GM12878 (cell line): ENCODE results near the gene HRC. TPM values are rescaled to one million over a fixed set of nuclear protein-coding genes. Genes with fewer than 3 reads are reported as not detected.

ENCODE experiments used
- ATAC-seq: fragments of 200-7000 bp; cut with Tn5 transposase; 3 replicates; pipeline ENCODE4 v1.9.1; 2020; ENCODE audit warnings: mild to moderate bottlenecking, moderate library complexity
- BruUV-seq: library from RNA; stranded (reverse); fragments of 400-500 nt; replicated peaks from 2 replicates; lab custom pipeline; 2021; lab: Mats Ljungman, UMichigan
- CTCF ChIA-PET: fragments of 300-600 bp; sonication (Branson Sonifier 250); formaldehyde crosslinking; extraction: SDS; loops from one replicate; lab custom pipeline; 2021; ENCODE audit warnings: inconsistent platforms; lab: Yijun Ruan, JAX
- POLR2A ChIA-PET: fragments of 350-600 bp; formaldehyde crosslinking; extraction: SDS; loops from one replicate; lab custom pipeline; 2021; ENCODE audit warnings: inconsistent platforms; lab: Charles Lee
- RAD21 ChIA-PET: fragments of 300-600 bp; sonication (Branson Sonifier 250); formaldehyde crosslinking; loops from one replicate; lab custom pipeline; 2023; ENCODE audit warnings: antibody characterized with exemption; ENCODE audit not compliant: unreplicated experiment; lab: Charles Lee
- SMC1A ChIA-PET: fragments of 300-600 bp; sonication (Branson Sonifier 250); formaldehyde crosslinking; loops from one replicate; lab custom pipeline; 2023; ENCODE audit not compliant: unreplicated experiment, uncharacterized antibody; lab: Charles Lee
- DNase-seq: peaks from one replicate; pipeline ENCODE4 v3.0.0-alpha.2; 2011; ENCODE audit warnings: low read depth, low spot score
- FAIRE-seq: peaks from 3 replicates; lab custom pipeline; 2011; peaks lifted over from hg19 to GRCh38; lab: Jason Lieb, UNC
- H2AFZ ChIP-seq: 2 replicates; pipeline ENCODE4 v1.6.0; 2011; ENCODE audit warnings: low read depth, low read length, control low read depth; ENCODE audit not compliant: control insufficient read depth
- H3K27ac ChIP-seq: 2 replicates; pipeline ENCODE4 v1.5.1; 2011; ENCODE audit warnings: control low read depth; ENCODE audit not compliant: control insufficient read depth, insufficient read depth
- H3K27me3 ChIP-seq, 2 experiments: replicated peaks in 1 of 2; 2 replicates each; pipeline versions ENCODE4 v1.6.0 to v1.6.1; 2011; ENCODE audit warnings: low read length in 1 of 2; ENCODE audit not compliant: control insufficient read depth in 2 of 2, insufficient read depth in 2 of 2
- H3K36me3 ChIP-seq, 2 experiments: 2 replicates each; pipeline ENCODE4 v1.5.1; 2011; ENCODE audit warnings: low read length in 1 of 2; ENCODE audit not compliant: control insufficient read depth in 2 of 2, insufficient read depth in 2 of 2
- H3K4me1 ChIP-seq: 2 replicates; pipeline ENCODE4 v1.6.1; 2011; ENCODE audit warnings: mild to moderate bottlenecking, low read length, moderate library complexity, mixed read lengths; ENCODE audit not compliant: control insufficient read depth, insufficient read depth
- H3K4me2 ChIP-seq: 2 replicates; pipeline ENCODE4 v1.6.0; 2011; ENCODE audit warnings: control low read depth; ENCODE audit not compliant: control insufficient read depth, insufficient read depth
- H3K4me3 ChIP-seq: fragments of 200-600 bp; sonication (generic); 2 replicates; pipeline ENCODE4 v1.5.1; 2016
- H3K79me2 ChIP-seq: 2 replicates; pipeline ENCODE4 v1.6.0; 2011; ENCODE audit warnings: low read length; ENCODE audit not compliant: control insufficient read depth, insufficient read depth
- H3K9ac ChIP-seq: 2 replicates; pipeline ENCODE4 v1.8.0; 2011; ENCODE audit warnings: low read length, control low read depth, mixed read lengths; ENCODE audit not compliant: control insufficient read depth, insufficient read depth
- H3K9me3 ChIP-seq: replicated peaks from 3 replicates; pipeline ENCODE4 v1.5.1; 2011; ENCODE audit warnings: mild to moderate bottlenecking, low read length; ENCODE audit not compliant: control insufficient read depth, insufficient read depth
- H4K20me1 ChIP-seq: 2 replicates; pipeline ENCODE4 v1.6.0; 2011; ENCODE audit not compliant: control insufficient read depth, insufficient read depth
- ATF2 ChIP-seq: IDR thresholded peaks from 2 replicates; pipeline ENCODE4 v1.6.1; 2012; ENCODE audit warnings: low read length, inconsistent platforms
- ATF7 ChIP-seq: fragments of 450-650 bp; IDR thresholded peaks from 2 replicates; pipeline ENCODE4 v1.6.1; 2016; ENCODE audit warnings: low read depth, mild to moderate bottlenecking
- BACH1 ChIP-seq: fragments of 450-650 bp; IDR thresholded peaks from 2 replicates; pipeline ENCODE4 v1.6.1; 2017; ENCODE audit warnings: mild to moderate bottlenecking, borderline replicate concordance
- DPF2 ChIP-seq: fragments of 450-650 bp; IDR thresholded peaks from 2 replicates; pipeline ENCODE4 v1.6.1; 2017; ENCODE audit warnings: mild to moderate bottlenecking
- E2F8 ChIP-seq: fragments of 450-650 bp; IDR thresholded peaks from 2 replicates; pipeline ENCODE4 v1.6.1; 2018; ENCODE audit warnings: mild to moderate bottlenecking, low read depth, moderate library complexity; ENCODE audit not compliant: partially characterized antibody
- EP300 ChIP-seq, 2 experiments: fragments of 150-350 bp in 1 of 2; IDR thresholded peaks; 2 replicates each; pipeline ENCODE4 v1.6.1; 2011 to 2012; ENCODE audit warnings: low read depth in 2 of 2, low read length in 2 of 2, borderline replicate concordance in 1 of 2, improper control_type of control experiment in 1 of 2, inconsistent platforms in 1 of 2; ENCODE audit not compliant: control insufficient read depth in 1 of 2
- IKZF1 ChIP-seq: fragments of 450-650 bp; conservative IDR thresholded peaks from 2 replicates; pipeline ENCODE4 v1.6.1; 2017; ENCODE audit warnings: antibody characterized with exemption, mild to moderate bottlenecking
- NKRF ChIP-seq: fragments of 450-650 bp; conservative IDR thresholded peaks from 2 replicates; pipeline ENCODE4 v1.6.1; 2017; ENCODE audit warnings: mild to moderate bottlenecking, moderate library complexity
- PRDM15 ChIP-seq: fragments of 450-650 bp; formaldehyde crosslinking; IDR thresholded peaks from 2 replicates; pipeline ENCODE4 v1.4.0; 2020; ENCODE audit warnings: mild to moderate bottlenecking, moderate library complexity
- RB1 ChIP-seq: fragments of 450-650 bp; formaldehyde crosslinking; IDR thresholded peaks from 2 replicates; pipeline ENCODE4 v1.6.1; 2017; ENCODE audit warnings: mild to moderate bottlenecking, borderline replicate concordance
- SMARCA5 ChIP-seq: fragments of 450-650 bp; IDR thresholded peaks from 2 replicates; pipeline ENCODE4 v1.6.1; 2017; ENCODE audit warnings: mild to moderate bottlenecking
- YBX1 ChIP-seq: fragments of 450-650 bp; IDR thresholded peaks from 2 replicates; pipeline ENCODE4 v1.6.1; 2016; ENCODE audit warnings: antibody characterized with exemption
- ZNF384 ChIP-seq: IDR thresholded peaks from 2 replicates; pipeline ENCODE4 v1.6.1; 2012; ENCODE audit warnings: low read depth, mild to moderate bottlenecking, low read length, improper control_type of control experiment, borderline replicate concordance
- WGBS: methylation state at CpG from one replicate; pipeline ENCODE4 v1.1.6; 2016; ENCODE audit warnings: low lambda C conversion rate; ENCODE audit not compliant: insufficient replicate concordance, insufficient coverage; ENCODE audit errors: missing lambda C conversion rate; 5-methylcytosine and 5-hydroxymethylcytosine counted together
- in situ Hi-C: fragments of 300-500 bp; cut with MboI; formaldehyde crosslinking; loops from 9 replicates; pipeline ENCODE4 v1.14.3; 2018; ENCODE audit warnings: mixed read lengths
- intact Hi-C: fragments of 100-400 bp; cut with micrococcal nuclease; formaldehyde crosslinking; loops from one replicate; pipeline ENCODE4 v1.14.2; 2022; ENCODE audit not compliant: unreplicated experiment
- polyA plus RNA-seq, 11 experiments: library from polyadenylated mRNA; depleted of rRNA in 4 of 11; unstranded in 6 of 11; stranded (reverse) in 5 of 11; fragments of >200 nt; fragmentation: Nextera tagmentation in 4 of 11; fragmentation: Illumina TruSeq in 1 of 11; extraction: Ambion mirVana in 4 of 11; extraction: Trizol in 1 of 11; gene quantifications; 1 replicate in 1 of 11; 2 replicates in 10 of 11; pipeline versions ENCODE4 v1.2.1 to v1.2.3, GENCODE V29; 2011 to 2016; ENCODE audit warnings: inconsistent platforms in 2 of 11, missing spikeins in 2 of 11, low read depth in 1 of 11
- total RNA-seq, 4 experiments: library from RNA; depleted of rRNA in 3 of 4; stranded (reverse); fragments of >200 nt in 3 of 4; fragmentation: Illumina TruSeq in 1 of 4; extraction: Trizol in 1 of 4; gene quantifications; 2 replicates each; pipeline versions ENCODE4 v1.2.1 to v1.2.3, GENCODE V29; 2013 to 2021

HRC gene
- total and polyA plus RNA-seq, 10 of the 15 experiments (the other 5 are each of a cell fraction or from before 2014, with no cell fraction given): 0.10 TPM; not detected in 9

- DNase-seq: no peak
- SMC1A ChIA-PET: no interaction called here
- H3K79me2 ChIP-seq: no peaks in the 10 kb centered on the region
- no peaks in the 10 kb centered on the region for H3K9me3 ChIP-seq
- H3K4me1 ChIP-seq: no peaks in the 10 kb centered on the region
- no peak for FAIRE-seq
- no peaks in the 10 kb centered on the region for H4K20me1 ChIP-seq
- CTCF ChIA-PET: no interaction called here
- H3K9ac ChIP-seq: no peak overlapping the region
- H3K4me3 ChIP-seq: no peak overlapping the region
- POLR2A ChIA-PET: no interaction called here
- no peak overlapping the region for H3K27ac ChIP-seq
- H2AFZ ChIP-seq: no peak overlapping the region
- RAD21 ChIA-PET: no interaction called here
- WGBS: 56% methylated on average over 20 of the region's 30 CpGs
- ATAC-seq: no peak
- intact Hi-C loops (no loop called here), in situ Hi-C loops (no loop called here)
- no peaks in the 10 kb centered on the region; a peak in 1 of 4 replicates for H3K27me3 ChIP-seq
- no peak overlapping the region for H3K4me2 ChIP-seq
- no TSS peak for BruUV-seq
- H3K36me3 ChIP-seq: no peaks in the 10 kb centered on the region
- TF ChIP-seq BACH1 (no peak), YBX1 (no peak), PRDM15 (CRISPR knock-in tag) (no peak), ZNF384 (no peak), ATF2 (no peak), DPF2 (no peak), IKZF1 (no peak), NKRF (no peak), RB1 (no peak), SMARCA5 (no peak), ATF7 (no peak), EP300 (IDR thresholded peaks at IDR 0.05; ENCODE audit: borderline replicate concordance in 1 of 2, control insufficient read depth in 1 of 2, low read depth in 2 of 2, low read length in 2 of 2) (no peak), E2F8 (no peak)
Observed at GRCh38 chr19:49165865-49166301, 10.7 kb upstream of the HRC start.
